Esophagus (tissue), 2 donors: ENCODE results near the gene MUC4. TPM values are rescaled to one million over a fixed set of nuclear protein-coding genes. Genes with fewer than 3 reads are reported as not detected.
"Not testable (repeated sequence)": the region's sequence is repeated elsewhere in the genome, so short reads cannot be mapped to it uniquely, and the experiment has no call there.

ENCODE experiments used
- H3K27ac ChIP-seq, 2 donors: one replicate each; pipeline ENCODE4 v1.5.1; 2013; ENCODE audit warnings: low read depth in 2 of 2, mild to moderate bottlenecking in 2 of 2, inconsistent platforms in 1 of 2, low read length in 1 of 2, moderate library complexity in 1 of 2
- H3K27me3 ChIP-seq, 2 donors: one replicate each; pipeline ENCODE4 v1.6.1; 2013; ENCODE audit warnings: low read length in 2 of 2, control low read depth in 1 of 2, mild to moderate bottlenecking in 1 of 2; ENCODE audit not compliant: insufficient read depth in 2 of 2, control insufficient read depth in 1 of 2
- H3K36me3 ChIP-seq, 2 donors: one replicate each; pipeline ENCODE4 v1.6.1; 2013; ENCODE audit warnings: low read length in 1 of 2; ENCODE audit not compliant: control insufficient read depth in 2 of 2, insufficient read depth in 2 of 2
- H3K4me1 ChIP-seq, 2 donors: one replicate each; pipeline ENCODE4 v1.6.1; 2013; ENCODE audit warnings: low read length in 1 of 2; ENCODE audit not compliant: control insufficient read depth in 2 of 2, insufficient read depth in 2 of 2
- H3K4me3 ChIP-seq, 2 donors: one replicate each; pipeline ENCODE4 v1.5.1; 2013; ENCODE audit warnings: low read length in 2 of 2, mild to moderate bottlenecking in 2 of 2, low read depth in 1 of 2, moderate library complexity in 1 of 2
- H3K9me3 ChIP-seq, 2 donors: one replicate each; pipeline ENCODE4 v1.6.1; 2013; ENCODE audit warnings: mild to moderate bottlenecking in 2 of 2, low read depth in 1 of 2, low read length in 1 of 2, moderate library complexity in 1 of 2; ENCODE audit not compliant: control insufficient read depth in 2 of 2, insufficient read depth in 1 of 2
- WGBS, 2 donors: extraction: QIAGEN DNeasy Blood & Tissue Kit; methylation state at CpG; one replicate each; pipeline ENCODE4 v1.1.7; 2013; 5-methylcytosine and 5-hydroxymethylcytosine counted together
- polyA plus RNA-seq, 2 donors: library from polyadenylated mRNA; stranded (reverse); fragments of 200-250 nt; gene quantifications; one replicate each; pipeline ENCODE4 v1.2.3, GENCODE V29; 2013
- donor health status: healthy with polysubstance abuse.
- donor health status: Bipolar disorder and iron deficiency.

The MUC4 gene
- polyA plus RNA-seq, 2 donors = 15.6 to 17.4 TPM

DNA sequence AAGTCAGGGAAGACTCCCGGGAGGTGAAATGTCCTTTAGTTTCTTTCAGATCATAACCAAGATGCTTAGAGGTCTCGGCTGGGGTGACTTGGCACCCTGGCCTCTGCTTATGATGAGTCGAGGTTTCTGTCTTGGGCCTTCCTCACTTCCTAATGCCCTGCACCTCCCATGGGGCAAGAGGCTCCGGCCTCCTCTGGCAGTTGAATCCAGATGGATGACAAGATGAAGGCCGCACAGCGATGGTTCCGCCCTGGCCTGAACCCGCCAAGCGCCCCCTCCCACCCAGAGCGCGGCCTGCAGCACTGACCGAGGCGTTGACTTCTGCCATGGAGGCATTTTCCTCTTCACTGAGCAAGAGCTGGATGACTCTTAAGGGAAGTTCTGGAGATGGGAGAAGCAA is 59.7 kb downstream of the MUC4 start:
- Histone ChIP-seq H3K4me1 (peaks cover 3% of the 10 kb centered on the region in 2 donors), H3K27me3 (no peaks in the 10 kb centered on the region), H3K27ac (no peak overlapping the region), H3K9me3 (peaks cover 0 to 2% of the 10 kb centered on the region in 2 donors), H3K4me3 (no peak overlapping the region), H3K36me3 (peaks cover 0 to 2% of the 10 kb centered on the region in 2 donors)
- WGBS, 2 donors = 91% methylated on average over 13 of the region's 13 CpGs

- 65 to 69% methylated on average over 7 of the region's 7 CpGs for WGBS, 2 donors
- peaks cover 0 to 2% of the 10 kb centered on the region in 2 donors for H3K36me3 ChIP-seq
- H3K27me3 ChIP-seq = no peaks in the 10 kb centered on the region
- H3K9me3 ChIP-seq = peaks cover 0 to 2% of the 10 kb centered on the region in 2 donors
- no peak overlapping the region for H3K4me3 ChIP-seq
- H3K27ac ChIP-seq = no peak overlapping the region
- H3K4me1 ChIP-seq = peaks cover 3% of the 10 kb centered on the region in 2 donors
Measured at GRCh38 chr3:195751560-195751959, 60.2 kb downstream of the MUC4 start.

GRCh38 chr3:195750797-195751520 is 60.8 kb downstream of the MUC4 start:
- 86 to 89% methylated on average over 28 to 30 of the region's 30 CpGs for WGBS, 2 donors
- Histone ChIP-seq H3K4me3 (no peak overlapping the region), H3K27me3 (no peaks in the 10 kb centered on the region)

GRCh38 chr3:195749101-195749500 is 62.6 kb downstream of the MUC4 start:
- H3K27ac ChIP-seq, H3K36me3 ChIP-seq, H3K4me3 ChIP-seq, H3K9me3 ChIP-seq, H3K4me1 ChIP-seq, H3K27me3 ChIP-seq: not testable (repeated sequence)
- 80 to 86% methylated on average over 5 of the region's 5 CpGs for WGBS, 2 donors

More at GRCh38 chr3:195750797-195751520, 60.8 kb downstream of the MUC4 start:
- peaks cover 0 to 2% of the 10 kb centered on the region in 2 donors for H3K36me3 ChIP-seq
- H3K27ac ChIP-seq = no peak overlapping the region
- H3K9me3 ChIP-seq = peaks cover 0 to 2% of the 10 kb centered on the region in 2 donors
- peaks cover 3% of the 10 kb centered on the region in 2 donors for H3K4me1 ChIP-seq

DNA sequence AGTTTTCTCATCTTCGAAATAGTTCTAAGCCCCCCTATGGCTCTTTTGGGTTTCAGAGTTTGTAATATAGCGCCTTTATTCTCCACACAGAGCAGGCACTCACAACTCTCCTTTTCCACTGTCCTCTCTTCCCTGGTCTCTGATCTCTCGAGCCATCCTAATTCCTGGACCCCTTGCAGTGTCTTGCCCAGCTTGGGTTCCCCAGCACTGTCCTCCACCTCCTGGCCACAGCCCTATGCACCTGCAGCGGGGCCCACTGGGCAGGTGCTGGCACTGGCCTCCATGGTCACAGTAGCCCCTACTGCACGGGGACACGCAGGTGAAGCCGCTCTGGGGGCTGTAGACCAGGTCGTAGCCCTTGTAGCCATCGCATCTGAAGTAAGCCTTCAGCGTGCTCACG is 63.1 kb downstream of the MUC4 start:
- Histone ChIP-seq H3K4me1 (peaks cover 3% of the 10 kb centered on the region in 2 donors), H3K27me3 (no peaks in the 10 kb centered on the region), H3K9me3 (no peaks in the 10 kb centered on the region), H3K4me3 (no peak overlapping the region), H3K27ac (no peak overlapping the region), H3K36me3 (peaks cover 0 to 2% of the 10 kb centered on the region in 2 donors)
- WGBS, 2 donors = 95 to 96% methylated on average over 11 of the region's 11 CpGs

DNA sequence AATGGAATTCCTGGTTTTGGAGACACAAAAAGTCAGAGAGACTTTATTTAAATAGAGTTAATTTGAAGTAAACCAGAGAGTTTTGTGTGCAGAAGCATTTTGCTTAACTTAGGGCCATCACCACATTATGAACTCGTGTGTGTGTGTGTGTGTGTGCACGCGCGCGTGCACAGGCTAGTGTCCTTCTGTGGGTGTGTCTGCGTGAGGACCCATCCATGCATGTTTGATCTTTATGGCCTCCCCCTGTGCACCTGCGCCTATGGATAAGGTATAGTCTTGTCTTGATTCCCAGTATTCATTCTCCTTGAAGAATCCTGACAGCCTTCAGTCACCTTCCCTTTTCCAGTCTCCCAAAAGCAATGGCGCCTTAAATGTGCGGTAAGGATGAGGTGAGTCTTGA is 65.0 kb downstream of the MUC4 start:
- no peaks in the 10 kb centered on the region for H3K27me3 ChIP-seq
- peaks cover 0 to 3% of the 10 kb centered on the region in 2 donors for H3K4me1 ChIP-seq
- 89 to 91% methylated on average over 9 of the region's 9 CpGs for WGBS, 2 donors
- peaks cover 0 to 2% of the 10 kb centered on the region in 2 donors for H3K36me3 ChIP-seq
- no peak overlapping the region for H3K4me3 ChIP-seq
- H3K27ac ChIP-seq = no peak overlapping the region
- H3K9me3 ChIP-seq = no peaks in the 10 kb centered on the region

GRCh38 chr3:195746346-195746745 is 65.4 kb downstream of the MUC4 start:
- WGBS, 2 donors = 70 to 81% methylated on average over 8 of the region's 8 CpGs
- Histone ChIP-seq H3K4me3 (no peak overlapping the region), H3K4me1 (peaks cover 0 to 3% of the 10 kb centered on the region in 2 donors), H3K9me3 (no peaks in the 10 kb centered on the region), H3K27ac (no peak overlapping the region), H3K36me3 (peaks cover 0 to 2% of the 10 kb centered on the region in 2 donors), H3K27me3 (no peaks in the 10 kb centered on the region)

DNA sequence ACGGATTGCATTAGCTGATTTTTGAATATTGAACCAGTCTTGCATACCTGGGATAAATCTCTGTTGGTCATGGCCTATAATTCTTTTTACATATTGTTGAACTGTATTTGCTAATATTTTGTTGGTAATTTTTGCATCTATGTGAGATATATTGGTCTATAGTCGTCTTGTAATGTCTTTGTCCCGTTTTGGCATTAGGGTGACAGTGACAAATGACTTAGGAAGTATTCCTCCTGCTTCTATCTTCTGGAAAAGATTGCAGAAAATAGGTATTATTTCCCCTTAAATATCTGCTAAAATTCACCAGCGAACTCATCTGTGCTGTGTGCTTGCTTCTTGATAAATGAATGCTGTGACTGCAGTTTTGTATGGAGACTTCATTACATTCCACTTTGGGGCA is 67.3 kb downstream of the MUC4 start:
- Histone ChIP-seq H3K9me3 (no peaks in the 10 kb centered on the region), H3K27ac (no peak overlapping the region), H3K36me3 (peaks cover 0 to 2% of the 10 kb centered on the region in 2 donors), H3K4me3 (no peak overlapping the region), H3K27me3 (no peaks in the 10 kb centered on the region), H3K4me1 (peaks cover 0 to 3% of the 10 kb centered on the region in 2 donors)
- WGBS, 2 donors = 76 to 77% methylated on average over 4 of the region's 4 CpGs

- peaks cover 0 to 4% of the 10 kb centered on the region in 2 donors for H3K9me3 ChIP-seq
- no peak overlapping the region for H3K4me3 ChIP-seq
- H3K27ac ChIP-seq = no peak overlapping the region
- H3K27me3 ChIP-seq = no peaks in the 10 kb centered on the region
- H3K36me3 ChIP-seq = peaks cover 5 to 8% of the 10 kb centered on the region in 2 donors
- no peaks in the 10 kb centered on the region for H3K4me1 ChIP-seq
- 81 to 86% methylated on average over 12 to 13 of the region's 13 CpGs for WGBS, 2 donors
Measured at GRCh38 chr3:195739561-195740111, 72.1 kb downstream of the MUC4 start.
